Measurements from ENCODE around the gene WDCP.
"Not testable (repeated sequence)": the region's sequence is repeated elsewhere in the genome, so short reads cannot be mapped to it uniquely, and the experiment has no call there.

The WDCP gene

GRCh38 chr2:24051833-24052232 is 4.6 kb upstream of the WDCP start:
- no peak overlapping the region for H3K9ac ChIP-seq (ENCODE audit: low read length)
- no peaks in the 10 kb centered on the region for H3K36me3 ChIP-seq (ENCODE audit: control insufficient read depth, insufficient read depth, low read length)
- peaks cover 3% of the 10 kb centered on the region for H3K4me1 ChIP-seq (ENCODE audit: control insufficient read depth, insufficient read depth, low read length)
- no peak overlapping the region for H3K27ac ChIP-seq (ENCODE audit: low read depth, low read length)
- peaks cover 4% of the 10 kb centered on the region for H3K27me3 ChIP-seq (ENCODE audit: control insufficient read depth, insufficient read depth, low read length)
- no peak overlapping the region for H3K4me3 ChIP-seq (ENCODE audit: low read length)

- peaks cover 4% of the 10 kb centered on the region for H3K27me3 ChIP-seq (ENCODE audit: control insufficient read depth, insufficient read depth, low read length)
- no peak overlapping the region for H3K27ac ChIP-seq (ENCODE audit: low read depth, low read length)
These were observed 3.1 kb upstream of the WDCP start for GRCh38 chr2:24050041-24050979.

GRCh38 chr2:24049485-24050021 is 2.4 kb upstream of the WDCP start, which contains the start of gene FKBP1B:
Gene FKBP1B (plus strand): TSS chr2:24049741. CDS start chr2:24049850, 109 bp downstream.
- Histone ChIP-seq H3K27me3 (ENCODE audit: control insufficient read depth, insufficient read depth, low read length) (peaks cover 4% of the 10 kb centered on the region), H3K27ac (ENCODE audit: low read depth, low read length) (no peak within 1 kb of the TSS), H3K9ac (ENCODE audit: low read length) (no peak within 1 kb of the TSS)

More at GRCh38 chr2:24050041-24050979, 3.1 kb upstream of the WDCP start:
- H3K36me3 ChIP-seq (ENCODE audit: control insufficient read depth, insufficient read depth, low read length), result no peaks in the 10 kb centered on the region
- H3K4me1 ChIP-seq (ENCODE audit: control insufficient read depth, insufficient read depth, low read length), result peaks cover 3% of the 10 kb centered on the region
- H3K4me3 ChIP-seq (ENCODE audit: low read length), result peak overlapping the region; percentile 61
- H3K9ac ChIP-seq (ENCODE audit: low read length), result no peak overlapping the region

GRCh38 chr2:24048769-24049484 is 1.7 kb upstream of the WDCP start:
- H3K27me3 ChIP-seq (ENCODE audit: control insufficient read depth, insufficient read depth, low read length), result peaks cover 4% of the 10 kb centered on the region
- H3K4me1 ChIP-seq (ENCODE audit: control insufficient read depth, insufficient read depth, low read length), result peaks cover 3% of the 10 kb centered on the region
- H3K4me3 ChIP-seq (ENCODE audit: low read length), result peak overlapping the region; percentile 61
- H3K36me3 ChIP-seq (ENCODE audit: control insufficient read depth, insufficient read depth, low read length), result no peaks in the 10 kb centered on the region
- no peak overlapping the region for H3K9ac ChIP-seq (ENCODE audit: low read length)
- no peak overlapping the region for H3K27ac ChIP-seq (ENCODE audit: low read depth, low read length)

More at GRCh38 chr2:24049485-24050021, 2.4 kb upstream of the WDCP start, which contains the start of gene FKBP1B:
- Histone ChIP-seq H3K36me3 (ENCODE audit: control insufficient read depth, insufficient read depth, low read length) (no peaks in the 10 kb centered on the region), H3K4me3 (ENCODE audit: low read length) (peak within 1 kb of the TSS; percentile 61), H3K4me1 (ENCODE audit: control insufficient read depth, insufficient read depth, low read length) (peaks cover 3% of the 10 kb centered on the region)

GRCh38 chr2:24047703-24048033 is 477 bp upstream of the WDCP start:
- Histone ChIP-seq H3K36me3 (ENCODE audit: control insufficient read depth, insufficient read depth, low read length) (no peaks in the 10 kb centered on the region), H3K27me3 (ENCODE audit: control insufficient read depth, insufficient read depth, low read length) (peaks cover 4% of the 10 kb centered on the region), H3K4me1 (ENCODE audit: control insufficient read depth, insufficient read depth, low read length) (peaks cover 3% of the 10 kb centered on the region), H3K9ac (ENCODE audit: low read length) (no peak overlapping the region), H3K4me3 (ENCODE audit: low read length) (peak overlapping the region; percentile 40), H3K27ac (ENCODE audit: low read depth, low read length) (no peak overlapping the region)

- peak overlapping the region; percentile 46 for H3K9ac ChIP-seq (ENCODE audit: low read length)
- H3K4me1 ChIP-seq (ENCODE audit: control insufficient read depth, insufficient read depth, low read length), result peaks cover 3% of the 10 kb centered on the region
- H3K36me3 ChIP-seq (ENCODE audit: control insufficient read depth, insufficient read depth, low read length), result no peaks in the 10 kb centered on the region
- peak overlapping the region; percentile 79 for H3K4me3 ChIP-seq (ENCODE audit: low read length)
- H3K27ac ChIP-seq (ENCODE audit: low read depth, low read length), result no peak overlapping the region
- H3K27me3 ChIP-seq (ENCODE audit: control insufficient read depth, insufficient read depth, low read length), result peaks cover 4% of the 10 kb centered on the region
These were observed 627 bp downstream of the WDCP start for GRCh38 chr2:24046599-24046929.

GRCh38 chr2:24045511-24046508 is 1.4 kb downstream of the WDCP start:
- Histone ChIP-seq H3K27me3 (ENCODE audit: control insufficient read depth, insufficient read depth, low read length) (peaks cover 4% of the 10 kb centered on the region), H3K36me3 (ENCODE audit: control insufficient read depth, insufficient read depth, low read length) (no peaks in the 10 kb centered on the region), H3K9ac (ENCODE audit: low read length) (no peak overlapping the region), H3K27ac (ENCODE audit: low read depth, low read length) (no peak overlapping the region), H3K4me3 (ENCODE audit: low read length) (no peak overlapping the region), H3K4me1 (ENCODE audit: control insufficient read depth, insufficient read depth, low read length) (peaks cover 3% of the 10 kb centered on the region)

GRCh38 chr2:24043133-24043532 is 4.1 kb downstream of the WDCP start:
- H3K36me3 ChIP-seq (ENCODE audit: control insufficient read depth, insufficient read depth, low read length); H3K9ac ChIP-seq (ENCODE audit: low read length); H3K4me3 ChIP-seq (ENCODE audit: low read length); H3K27ac ChIP-seq (ENCODE audit: low read depth, low read length); H3K27me3 ChIP-seq (ENCODE audit: control insufficient read depth, insufficient read depth, low read length); H3K4me1 ChIP-seq (ENCODE audit: control insufficient read depth, insufficient read depth, low read length): not testable (repeated sequence)

GRCh38 chr2:24040511-24040910 is 6.7 kb downstream of the WDCP start:
- Histone ChIP-seq H3K27ac (ENCODE audit: low read depth, low read length) (no peak overlapping the region), H3K27me3 (ENCODE audit: control insufficient read depth, insufficient read depth, low read length) (no peaks in the 10 kb centered on the region), H3K4me1 (ENCODE audit: control insufficient read depth, insufficient read depth, low read length) (no peaks in the 10 kb centered on the region), H3K4me3 (ENCODE audit: low read length) (no peak overlapping the region), H3K36me3 (ENCODE audit: control insufficient read depth, insufficient read depth, low read length) (peaks cover 6% of the 10 kb centered on the region), H3K9ac (ENCODE audit: low read length) (no peak overlapping the region)

- H3K27me3 ChIP-seq (ENCODE audit: control insufficient read depth, insufficient read depth, low read length), result no peaks in the 10 kb centered on the region
- H3K9ac ChIP-seq (ENCODE audit: low read length), result no peak overlapping the region
- H3K36me3 ChIP-seq (ENCODE audit: control insufficient read depth, insufficient read depth, low read length), result peaks cover 6% of the 10 kb centered on the region
- no peak overlapping the region for H3K4me3 ChIP-seq (ENCODE audit: low read length)
- H3K4me1 ChIP-seq (ENCODE audit: control insufficient read depth, insufficient read depth, low read length), result no peaks in the 10 kb centered on the region
- H3K27ac ChIP-seq (ENCODE audit: low read depth, low read length), result no peak overlapping the region
These were observed 8.2 kb downstream of the WDCP start for GRCh38 chr2:24038786-24039499.

- H3K27me3 ChIP-seq (ENCODE audit: control insufficient read depth, insufficient read depth, low read length), result no peaks in the 10 kb centered on the region
- peaks cover 11% of the 10 kb centered on the region for H3K36me3 ChIP-seq (ENCODE audit: control insufficient read depth, insufficient read depth, low read length)
- H3K9ac ChIP-seq (ENCODE audit: low read length), result no peak overlapping the region
- H3K27ac ChIP-seq (ENCODE audit: low read depth, low read length), result no peak overlapping the region
- no peak overlapping the region for H3K4me3 ChIP-seq (ENCODE audit: low read length)
- no peaks in the 10 kb centered on the region for H3K4me1 ChIP-seq (ENCODE audit: control insufficient read depth, insufficient read depth, low read length)
These were observed 21.0 kb downstream of the WDCP start for GRCh38 chr2:24026233-24026632.
